HG03064 (cell line): ENCODE results near the gene TFEB.

Source experiments
- ATAC-seq: cut with Tn5 transposase; IDR thresholded peaks from one replicate; pipeline ENCODE4 v1.9.1; 2021; ENCODE audit warnings: low read depth; ENCODE audit not compliant: unreplicated experiment

The TFEB gene

GRCh38 chr6:41679696-41680095 lies 55.7 kb downstream of the TFEB start:
- ATAC-seq, result no peak

GRCh38 chr6:41678511-41679084 lies 56.8 kb downstream of the TFEB start:
- no peak for ATAC-seq

DNA sequence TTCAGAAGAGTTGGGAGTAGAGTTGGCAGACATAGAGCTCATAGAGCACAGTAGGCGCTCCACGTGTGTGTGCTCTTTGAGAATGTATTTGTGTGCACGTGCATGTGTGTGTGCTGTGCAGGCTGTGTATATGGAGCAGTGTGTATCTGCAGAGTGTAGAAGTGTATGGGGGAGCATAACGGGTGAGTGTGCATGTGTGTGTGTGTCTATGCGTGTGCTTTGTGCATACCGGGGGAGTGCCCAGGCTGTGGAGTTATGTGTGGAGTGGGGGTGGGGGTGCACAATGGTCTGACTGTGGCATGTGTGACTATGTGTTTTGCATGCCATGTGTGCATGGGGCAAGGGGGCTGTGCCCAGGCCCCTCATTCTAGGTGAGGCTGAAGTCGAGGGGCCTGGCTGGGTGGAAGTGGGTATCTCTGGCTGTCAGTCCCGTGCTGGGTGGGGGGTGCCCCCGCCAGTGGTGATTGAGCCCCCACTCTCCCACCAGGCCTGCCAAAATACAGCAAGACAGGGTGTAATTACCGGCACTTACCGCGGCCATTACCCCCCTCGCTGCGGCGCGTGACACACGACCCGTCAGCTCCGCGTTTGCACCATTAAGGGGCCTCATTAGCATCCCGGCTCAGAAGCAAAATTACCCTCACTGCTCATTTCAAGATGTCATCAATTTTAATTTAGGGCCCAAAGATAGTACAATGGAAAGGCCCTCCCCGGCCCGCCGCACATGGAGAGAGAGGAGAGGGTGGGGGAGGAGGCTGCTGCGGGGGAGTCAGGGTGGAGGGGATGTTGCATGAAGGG lies 58.1 kb downstream of the TFEB start:
- no peak for ATAC-seq

DNA sequence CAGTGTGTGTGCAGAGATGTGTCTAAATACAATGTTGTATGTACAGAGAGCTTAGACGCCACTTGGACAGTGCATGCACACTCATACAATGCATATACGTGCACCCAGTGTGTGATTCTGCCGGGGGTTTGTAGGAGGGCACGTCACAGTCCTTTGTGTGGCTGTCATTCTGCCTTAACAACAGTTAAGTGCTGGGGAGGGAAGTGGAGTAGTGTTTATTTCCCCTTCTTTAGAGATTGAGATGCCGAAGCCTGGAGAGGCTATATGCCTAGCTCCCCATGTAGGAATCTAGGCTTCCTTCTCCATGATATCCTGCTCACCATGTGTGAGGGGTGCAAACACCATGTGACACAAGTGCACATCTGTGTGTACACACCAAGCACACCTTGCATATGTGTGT lies 59.0 kb downstream of the TFEB start:
- ATAC-seq, result no peak

DNA sequence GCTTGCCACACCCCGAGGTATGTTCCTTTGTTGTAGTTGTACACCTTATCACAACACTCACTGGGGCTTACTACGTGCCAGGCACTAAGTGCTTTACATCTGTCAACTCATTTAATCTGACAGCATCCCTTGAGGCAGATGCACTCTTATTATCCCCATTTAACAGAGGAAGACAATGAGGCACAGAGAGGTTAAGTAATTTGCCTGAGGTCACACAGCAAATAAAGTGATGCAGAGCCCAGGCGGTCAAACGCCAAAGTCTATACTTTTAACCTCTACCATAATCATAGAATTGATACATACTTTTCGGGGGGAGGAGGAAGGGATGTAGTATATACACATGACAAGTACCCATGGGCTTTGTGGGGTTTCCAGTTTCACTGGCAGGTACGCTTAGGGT lies 59.4 kb downstream of the TFEB start:
- no peak for ATAC-seq

DNA sequence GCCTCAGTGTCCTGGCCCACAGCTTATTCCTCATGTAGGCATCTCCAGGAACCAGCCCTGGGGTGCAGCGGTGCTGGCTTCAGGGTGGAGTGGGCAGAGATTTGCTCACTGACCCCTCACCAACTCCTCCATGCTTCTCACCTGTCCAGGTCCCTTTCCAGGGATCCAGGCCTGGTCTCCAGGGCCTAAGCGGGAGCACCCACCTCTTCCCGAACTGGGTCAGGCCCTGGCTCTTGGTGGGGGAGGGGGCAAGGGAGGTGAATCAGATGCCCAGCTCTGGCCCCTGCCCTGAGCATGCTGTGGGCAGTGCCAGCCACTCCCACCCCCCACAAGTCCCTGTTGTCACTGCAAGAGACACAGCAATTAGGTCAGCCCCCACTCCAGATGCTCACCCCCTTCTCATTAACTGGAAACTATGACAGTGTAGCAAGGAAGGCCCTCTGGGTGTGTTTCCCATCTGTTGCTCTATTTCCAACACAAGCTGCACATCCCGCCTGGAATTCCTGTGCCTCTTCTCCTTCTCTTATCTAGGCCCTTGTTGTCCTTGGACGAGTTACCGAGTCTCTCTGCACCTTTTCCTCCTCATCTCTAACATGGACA lies 60.1 kb downstream of the TFEB start:
- no peak for ATAC-seq

DNA sequence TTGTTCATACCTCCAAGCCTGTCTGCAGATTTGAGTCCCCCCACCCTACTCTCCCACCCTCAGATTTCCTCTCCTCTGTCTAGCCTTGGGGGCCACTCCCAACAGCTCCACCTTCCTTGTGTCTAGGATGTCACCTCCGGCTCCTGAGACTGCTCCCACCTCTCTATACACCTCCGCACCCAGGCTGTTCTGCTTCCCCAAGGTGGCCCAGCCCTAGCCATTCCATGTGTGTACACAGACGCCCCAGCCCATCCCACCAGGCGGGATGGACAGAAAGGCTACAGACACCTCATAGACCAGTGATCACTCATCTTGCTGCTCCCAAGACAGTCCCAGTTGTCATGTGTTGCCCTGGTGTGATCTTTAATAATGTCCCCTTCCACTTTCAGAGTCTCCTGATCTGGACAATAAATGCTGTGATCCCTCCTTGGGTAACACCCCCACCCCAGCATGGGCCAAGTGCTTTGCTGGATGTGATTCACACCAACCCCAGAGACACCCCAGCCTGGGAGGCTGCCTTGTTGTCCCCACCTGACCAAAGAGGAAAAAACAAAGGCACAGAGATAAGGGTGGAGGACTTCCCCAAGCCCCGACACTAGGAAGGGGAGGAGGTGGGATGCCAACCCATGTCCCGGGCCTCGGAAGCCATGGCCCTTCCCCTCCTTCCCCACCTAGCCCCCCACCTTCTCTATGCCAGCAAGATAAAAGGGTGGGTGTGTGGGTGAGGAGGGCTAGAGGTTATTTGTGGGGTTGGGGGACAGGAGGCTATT lies 61.0 kb downstream of the TFEB start:
- ATAC-seq, result no peak

DNA sequence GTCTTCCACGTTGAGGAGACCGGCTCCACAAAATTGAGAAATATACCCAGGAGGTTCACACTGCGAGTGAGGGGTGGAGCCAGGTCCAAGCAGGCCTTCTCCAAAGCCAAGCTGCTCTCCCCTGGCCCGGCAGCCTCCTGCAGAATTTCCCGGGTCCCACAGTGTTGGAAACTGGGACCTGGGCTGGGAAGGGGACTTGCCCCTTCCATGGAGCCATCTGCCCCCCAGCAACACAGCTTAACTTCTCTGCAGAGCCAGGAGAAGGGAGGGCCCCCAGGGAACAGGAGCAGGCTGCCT lies 61.8 kb downstream of the TFEB start:
- no peak for ATAC-seq

GRCh38 chr6:41672816-41673703 lies 62.3 kb downstream of the TFEB start:
- no peak for ATAC-seq

GRCh38 chr6:41672016-41672415 lies 63.4 kb downstream of the TFEB start:
- ATAC-seq, result no peak

GRCh38 chr6:41671376-41671775 lies 64.0 kb downstream of the TFEB start:
- ATAC-seq, result no peak

DNA sequence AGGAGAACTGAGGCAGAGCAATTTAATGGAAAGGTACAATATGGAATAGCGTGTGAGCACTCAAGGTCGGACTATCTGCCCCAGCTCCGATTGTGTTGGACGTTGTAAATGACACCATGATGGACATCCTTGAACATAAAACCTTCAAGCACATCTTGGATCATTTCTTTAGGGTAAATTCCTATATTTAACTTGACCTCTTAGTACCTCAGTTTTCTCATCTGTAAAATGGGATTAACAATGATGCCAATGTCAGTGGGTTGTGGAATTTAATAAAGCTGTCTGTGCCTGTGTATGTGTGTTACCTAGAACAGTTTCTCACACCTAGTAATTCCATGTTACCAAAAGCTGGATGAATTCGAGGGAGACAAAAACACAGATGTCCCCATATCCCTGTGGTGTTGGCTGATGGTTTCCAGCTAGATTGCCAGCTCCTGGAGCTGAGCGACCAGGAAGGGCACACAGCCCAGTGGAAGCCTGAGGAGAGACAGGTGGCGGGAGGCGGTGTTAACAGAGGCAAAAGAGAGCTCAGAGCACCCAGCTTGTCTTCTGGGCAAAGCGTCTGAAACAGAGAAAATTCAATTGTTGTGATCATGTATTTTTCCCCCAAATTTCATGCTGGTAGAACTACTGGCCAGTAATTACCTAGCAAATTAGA lies 64.6 kb downstream of the TFEB start:
- ATAC-seq, result no peak

DNA sequence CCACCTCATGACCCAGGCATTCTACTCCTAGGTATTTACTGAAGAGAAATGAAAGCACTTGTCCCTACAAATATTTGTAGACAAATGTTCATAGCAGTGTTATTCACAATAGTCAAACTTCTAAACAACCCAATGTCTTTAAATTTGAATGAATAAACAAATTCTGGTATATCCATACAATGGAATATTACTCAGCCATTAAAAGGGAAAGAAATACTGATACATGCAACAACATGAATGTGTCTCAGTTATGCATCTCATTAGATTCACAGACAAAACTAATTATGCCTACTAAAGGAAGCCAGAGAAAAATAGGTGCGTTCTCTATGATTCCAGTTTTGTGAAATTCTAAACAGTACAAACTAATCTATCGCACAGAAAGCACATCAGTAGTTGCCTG lies 66.4 kb downstream of the TFEB start:
- no peak for ATAC-seq

DNA sequence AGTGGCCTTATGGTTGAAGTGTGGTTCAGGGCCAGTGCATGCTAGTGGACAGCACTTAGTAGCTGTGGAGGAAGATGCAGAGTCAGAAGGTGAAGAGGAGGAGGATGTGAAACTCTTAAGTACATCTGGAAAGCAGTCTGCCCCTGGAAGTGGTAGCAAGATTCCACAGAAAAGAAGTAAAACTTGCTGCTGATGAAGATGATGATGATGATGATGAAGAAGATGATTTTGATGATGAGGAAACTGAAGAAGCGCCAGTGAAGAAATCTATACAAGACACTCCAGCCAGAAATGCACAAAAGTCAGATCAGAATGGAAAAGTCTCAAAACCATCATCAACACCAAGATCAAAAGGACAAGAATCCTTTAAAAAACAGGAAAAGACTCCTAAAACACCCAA lies 68.2 kb downstream of the TFEB start:
- ATAC-seq, result no peak

DNA sequence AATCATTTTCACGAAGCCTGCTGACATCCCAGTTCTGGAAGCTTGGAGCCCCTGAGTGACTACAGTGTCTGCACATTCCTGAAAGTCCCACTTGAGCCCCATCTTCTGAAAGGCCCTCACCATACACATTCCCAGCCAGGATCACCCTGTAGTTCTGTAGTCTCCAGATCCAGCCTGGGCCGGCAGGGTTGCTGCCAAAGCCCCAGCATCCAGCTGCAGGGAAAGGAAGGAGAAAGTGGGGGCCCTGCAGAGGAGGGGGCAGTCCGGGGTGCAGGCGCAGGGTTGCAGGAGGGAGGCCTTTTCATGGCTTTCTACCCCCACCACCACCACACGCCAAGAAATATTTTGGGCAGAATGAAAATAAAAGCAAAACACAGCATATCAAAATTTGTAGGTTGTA lies 71.1 kb downstream of the TFEB start:
- no peak for ATAC-seq

DNA sequence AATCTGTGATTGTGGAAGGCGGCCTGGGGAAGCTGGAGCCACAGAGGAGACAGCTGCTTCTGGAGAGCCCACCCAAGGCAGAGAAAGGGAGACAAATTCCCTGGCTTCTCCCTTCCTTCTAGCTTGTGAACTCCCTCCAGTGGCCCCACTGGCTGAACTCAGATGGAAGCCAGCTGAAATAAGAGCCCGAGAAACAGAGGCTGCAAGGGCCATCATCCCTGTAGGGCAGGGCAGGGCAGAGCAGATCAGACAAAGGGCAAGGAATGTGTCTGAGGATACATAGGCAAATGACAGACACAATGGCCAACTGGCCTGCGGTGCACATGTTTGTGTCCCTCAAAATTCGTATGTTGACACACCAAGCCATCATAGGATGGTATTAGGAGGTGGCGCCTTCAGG lies 71.8 kb downstream of the TFEB start:
- no peak for ATAC-seq

- no peak for ATAC-seq
Measured at GRCh38 chr6:41659935-41660334, 75.5 kb downstream of the TFEB start.

GRCh38 chr6:41658636-41659035 lies 76.8 kb downstream of the TFEB start:
- no peak for ATAC-seq

DNA sequence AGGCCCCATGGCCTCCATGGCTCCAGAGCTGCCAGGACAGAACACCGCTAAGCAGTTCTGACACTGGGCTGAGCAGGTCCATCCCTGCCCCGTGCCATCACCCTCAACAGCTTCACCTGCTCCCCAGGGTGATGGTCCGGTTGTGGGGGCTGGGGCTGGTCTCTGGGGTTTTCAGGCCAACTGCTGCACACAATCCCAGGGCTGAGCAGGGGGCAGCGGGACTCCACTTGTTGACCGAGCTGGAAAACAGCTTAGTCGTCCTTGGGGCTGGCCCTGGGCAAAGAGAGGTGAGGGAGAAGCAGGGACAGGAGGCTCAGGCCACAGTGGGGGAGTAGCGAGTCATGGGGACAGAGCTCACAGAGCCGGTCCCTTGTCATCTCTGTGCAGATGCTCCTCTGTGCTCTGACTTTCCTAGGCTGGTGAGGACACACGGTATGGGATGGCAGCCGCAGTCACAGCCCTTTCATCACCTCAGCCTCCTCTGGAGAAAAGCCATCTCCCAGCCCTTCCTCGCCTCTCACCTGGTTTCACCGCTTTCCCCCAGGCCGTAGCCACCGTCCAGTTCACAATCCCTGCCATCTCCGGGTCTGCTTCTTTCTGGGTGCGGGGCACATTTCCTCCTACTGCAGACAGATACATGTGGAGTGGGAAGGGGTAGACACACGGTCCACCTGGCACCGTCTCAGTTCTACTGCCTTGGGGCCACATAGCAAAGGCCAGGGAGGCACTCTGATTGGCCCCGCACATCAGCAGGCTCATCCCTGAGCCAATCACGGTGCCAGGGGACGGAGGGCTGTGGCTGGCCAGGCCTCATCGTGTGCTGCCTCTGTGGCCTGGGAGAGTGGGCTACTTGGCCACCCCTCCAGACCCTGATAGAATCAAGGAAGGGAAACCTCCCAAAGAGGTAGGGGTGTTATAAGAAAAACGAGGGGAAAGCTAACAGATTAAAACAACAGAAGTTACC lies 78.0 kb downstream of the TFEB start:
- no peak for ATAC-seq
